Measurements from ENCODE around the gene KCNJ13.

Gene KCNJ13

GRCh38 chr2:232776435-232776834, at the start of gene KCNJ13:
Gene KCNJ13 (minus strand): TSS chr2:232776565. CDS start chr2:232771362, 5,203 bp downstream.
- H3K9me3 ChIP-seq (replicated peaks; ENCODE audit: insufficient read depth, low read length): no peaks in the 10 kb centered on the region
- no peaks in the 10 kb centered on the region for H3F3A ChIP-seq (ENCODE audit: insufficient read depth, low read length)
- H3K4me2 ChIP-seq (ENCODE audit: low read depth, low read length): no peak within 1 kb of the TSS
- no peak within 1 kb of the TSS for H3K4me3 ChIP-seq (ENCODE audit: low read length)
- H3K36me3 ChIP-seq (replicated peaks; ENCODE audit: insufficient read depth, low read length): no peaks in the 10 kb centered on the region; the same call in 1 of the 2 replicates
- no peak within 1 kb of the TSS for H3K9ac ChIP-seq (ENCODE audit: low read length)
- no peaks in the 10 kb centered on the region for H3K27me3 ChIP-seq (replicated peaks; ENCODE audit: insufficient read depth, low read length)
- H3K79me2 ChIP-seq (ENCODE audit: low read length): no peaks in the 10 kb centered on the region
- H3K27ac ChIP-seq (ENCODE audit: low read length): no peak within 1 kb of the TSS
- no peak within 1 kb of the TSS for H2AFZ ChIP-seq (ENCODE audit: low read length)
- no peak for TF ChIP-seq EZH2 (optimal IDR thresholded peaks at IDR 0.05; ENCODE audit: low read depth, low read length)
- TF ChIP-seq, protein P1, sequence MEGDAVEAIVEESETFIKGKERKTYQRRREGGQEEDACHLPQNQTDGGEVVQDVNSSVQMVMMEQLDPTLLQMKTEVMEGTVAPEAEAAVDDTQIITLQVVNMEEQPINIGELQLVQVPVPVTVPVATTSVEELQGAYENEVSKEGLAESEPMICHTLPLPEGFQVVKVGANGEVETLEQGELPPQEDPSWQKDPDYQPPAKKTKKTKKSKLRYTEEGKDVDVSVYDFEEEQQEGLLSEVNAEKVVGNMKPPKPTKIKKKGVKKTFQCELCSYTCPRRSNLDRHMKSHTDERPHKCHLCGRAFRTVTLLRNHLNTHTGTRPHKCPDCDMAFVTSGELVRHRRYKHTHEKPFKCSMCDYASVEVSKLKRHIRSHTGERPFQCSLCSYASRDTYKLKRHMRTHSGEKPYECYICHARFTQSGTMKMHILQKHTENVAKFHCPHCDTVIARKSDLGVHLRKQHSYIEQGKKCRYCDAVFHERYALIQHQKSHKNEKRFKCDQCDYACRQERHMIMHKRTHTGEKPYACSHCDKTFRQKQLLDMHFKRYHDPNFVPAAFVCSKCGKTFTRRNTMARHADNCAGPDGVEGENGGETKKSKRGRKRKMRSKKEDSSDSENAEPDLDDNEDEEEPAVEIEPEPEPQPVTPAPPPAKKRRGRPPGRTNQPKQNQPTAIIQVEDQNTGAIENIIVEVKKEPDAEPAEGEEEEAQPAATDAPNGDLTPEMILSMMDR (IDR thresholded peaks at IDR 0.05; ENCODE audit: low read length): no peak
- no peak for TF ChIP-seq EZH2phosphoT487 (IDR thresholded peaks at IDR 0.05; ENCODE audit: low read length)
- H4K20me1 ChIP-seq (ENCODE audit: insufficient read depth, low read length): no peaks in the 10 kb centered on the region
- no peak for DNase-seq
- no peaks in the 10 kb centered on the region for H3K9me2 ChIP-seq (replicated peaks; ENCODE audit: insufficient read depth, low read length)
- no peaks in the 10 kb centered on the region for H3K4me1 ChIP-seq (ENCODE audit: low read length)

DNA sequence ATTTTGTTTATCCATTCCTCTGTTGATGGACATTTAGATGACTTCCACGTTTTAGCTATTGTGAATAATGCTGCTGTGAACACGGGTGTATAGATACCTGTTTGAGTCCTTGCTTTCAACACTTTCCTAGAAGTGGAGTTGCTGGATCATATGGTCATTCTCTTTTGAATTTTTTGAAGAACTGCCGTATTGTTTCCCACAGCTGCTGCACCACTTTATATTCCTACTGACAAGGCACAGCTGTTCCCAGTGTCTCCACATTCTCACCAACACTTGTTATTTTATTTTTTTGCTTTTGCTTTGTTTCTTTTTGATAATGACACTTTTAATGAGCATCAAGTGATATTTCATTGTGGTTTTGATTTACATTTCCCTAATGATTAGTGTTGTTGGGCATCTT, 41.4 kb upstream of the KCNJ13 start:
- TF ChIP-seq, protein P1 (IDR thresholded peaks at IDR 0.05; ENCODE audit: low read length): no peak
- no peak for TF ChIP-seq EZH2 (optimal IDR thresholded peaks at IDR 0.05; ENCODE audit: low read depth, low read length)
- no peak for TF ChIP-seq EZH2phosphoT487 (IDR thresholded peaks at IDR 0.05; ENCODE audit: low read length)

GRCh38 chr2:232816657-232817056, 40.3 kb upstream of the KCNJ13 start:
- Histone ChIP-seq H3F3A (ENCODE audit: insufficient read depth, low read length) (no peaks in the 10 kb centered on the region), H3K9ac (ENCODE audit: low read length) (no peak overlapping the region), H3K9me3 (replicated peaks; ENCODE audit: insufficient read depth, low read length) (no peaks in the 10 kb centered on the region), H3K36me3 (replicated peaks; ENCODE audit: insufficient read depth, low read length) (peaks cover 3% of the 10 kb centered on the region; the same call in 1 of the 2 replicates), H3K27me3 (replicated peaks; ENCODE audit: insufficient read depth, low read length) (no peaks in the 10 kb centered on the region), H3K9me2 (replicated peaks; ENCODE audit: insufficient read depth, low read length) (no peaks in the 10 kb centered on the region), H3K79me2 (ENCODE audit: low read length) (no peaks in the 10 kb centered on the region), H3K4me2 (ENCODE audit: low read depth, low read length) (no peak overlapping the region), H3K4me3 (ENCODE audit: low read length) (no peak overlapping the region), H2AFZ (ENCODE audit: low read length) (no peak overlapping the region), H3K27ac (ENCODE audit: low read length) (no peak overlapping the region), H3K4me1 (ENCODE audit: low read length) (no peaks in the 10 kb centered on the region), H4K20me1 (ENCODE audit: insufficient read depth, low read length) (no peaks in the 10 kb centered on the region)
- no peak for DNase-seq
- TF ChIP-seq EZH2phosphoT487 (IDR thresholded peaks at IDR 0.05; ENCODE audit: low read length): no peak
- no peak for TF ChIP-seq EZH2 (optimal IDR thresholded peaks at IDR 0.05; ENCODE audit: low read depth, low read length)
- TF ChIP-seq, protein P1 (IDR thresholded peaks at IDR 0.05; ENCODE audit: low read length): no peak

More for the DNA sequence above, 41.4 kb upstream of the KCNJ13 start:
- H3K27me3 ChIP-seq (replicated peaks; ENCODE audit: insufficient read depth, low read length): no peaks in the 10 kb centered on the region
- H3K27ac ChIP-seq (ENCODE audit: low read length): no peak overlapping the region
- no peaks in the 10 kb centered on the region for H3K79me2 ChIP-seq (ENCODE audit: low read length)
- no peak overlapping the region for H3K4me3 ChIP-seq (ENCODE audit: low read length)
- no peaks in the 10 kb centered on the region for H3F3A ChIP-seq (ENCODE audit: insufficient read depth, low read length)
- H2AFZ ChIP-seq (ENCODE audit: low read length): no peak overlapping the region
- H3K9ac ChIP-seq (ENCODE audit: low read length): no peak overlapping the region
- H3K4me1 ChIP-seq (ENCODE audit: low read length): no peaks in the 10 kb centered on the region
- DNase-seq: no peak
- no peak overlapping the region for H3K4me2 ChIP-seq (ENCODE audit: low read depth, low read length)
- H3K9me2 ChIP-seq (replicated peaks; ENCODE audit: insufficient read depth, low read length): no peaks in the 10 kb centered on the region
- H3K36me3 ChIP-seq (replicated peaks; ENCODE audit: insufficient read depth, low read length): peaks cover 3% of the 10 kb centered on the region; the same call in 1 of the 2 replicates
- H4K20me1 ChIP-seq (ENCODE audit: insufficient read depth, low read length): no peaks in the 10 kb centered on the region
- H3K9me3 ChIP-seq (replicated peaks; ENCODE audit: insufficient read depth, low read length): no peaks in the 10 kb centered on the region
